ENCODE data around the gene CLCN5. TPM values are rescaled to one million over a fixed set of nuclear protein-coding genes. Genes with fewer than 3 reads are reported as not detected.

CLCN5 gene
- total RNA-seq, 6 donors from 2014 or later = 4.2 to 14.4 (median 10.2) TPM

- no peaks in the 10 kb centered on the region for H3K27me3 ChIP-seq
- ATAC-seq (ENCODE audit: low FRiP score in 2 of 2) = no peak
- WGBS, 2 donors = 85 to 90% methylated on average over 4 of the region's 4 CpGs
These were observed 171.2 kb downstream of the CLCN5 start for GRCh38 chrX:50093625-50094024.

GRCh38 chrX:50097071-50097470, 174.7 kb downstream of the CLCN5 start:
- no peaks in the 10 kb centered on the region for H3K4me1 ChIP-seq
- WGBS, 2 donors = 68 to 76% methylated on average over 4 of the region's 4 CpGs
- H3K27me3 ChIP-seq = no peaks in the 10 kb centered on the region
- H3K4me3 ChIP-seq = no peak overlapping the region
- H3K36me3 ChIP-seq = no peaks in the 10 kb centered on the region
- no peak overlapping the region for H3K27ac ChIP-seq
- DNase-seq (no peak), ATAC-seq (ENCODE audit: low FRiP score in 2 of 2) (no peak)
- TF ChIP-seq EP300 (IDR thresholded peaks at IDR 0.05) (no peak), POLR2A (IDR thresholded peaks at IDR 0.05) (no peak), POLR2AphosphoS5 (IDR thresholded peaks at IDR 0.05) (no peak)
- TF ChIP-seq, protein P1, sequence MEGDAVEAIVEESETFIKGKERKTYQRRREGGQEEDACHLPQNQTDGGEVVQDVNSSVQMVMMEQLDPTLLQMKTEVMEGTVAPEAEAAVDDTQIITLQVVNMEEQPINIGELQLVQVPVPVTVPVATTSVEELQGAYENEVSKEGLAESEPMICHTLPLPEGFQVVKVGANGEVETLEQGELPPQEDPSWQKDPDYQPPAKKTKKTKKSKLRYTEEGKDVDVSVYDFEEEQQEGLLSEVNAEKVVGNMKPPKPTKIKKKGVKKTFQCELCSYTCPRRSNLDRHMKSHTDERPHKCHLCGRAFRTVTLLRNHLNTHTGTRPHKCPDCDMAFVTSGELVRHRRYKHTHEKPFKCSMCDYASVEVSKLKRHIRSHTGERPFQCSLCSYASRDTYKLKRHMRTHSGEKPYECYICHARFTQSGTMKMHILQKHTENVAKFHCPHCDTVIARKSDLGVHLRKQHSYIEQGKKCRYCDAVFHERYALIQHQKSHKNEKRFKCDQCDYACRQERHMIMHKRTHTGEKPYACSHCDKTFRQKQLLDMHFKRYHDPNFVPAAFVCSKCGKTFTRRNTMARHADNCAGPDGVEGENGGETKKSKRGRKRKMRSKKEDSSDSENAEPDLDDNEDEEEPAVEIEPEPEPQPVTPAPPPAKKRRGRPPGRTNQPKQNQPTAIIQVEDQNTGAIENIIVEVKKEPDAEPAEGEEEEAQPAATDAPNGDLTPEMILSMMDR (IDR thresholded peaks at IDR 0.05) = no peak
- H3K9me3 ChIP-seq = no peaks in the 10 kb centered on the region

More at GRCh38 chrX:50093625-50094024, 171.2 kb downstream of the CLCN5 start:
- TF ChIP-seq, protein P1 (IDR thresholded peaks at IDR 0.05) = no peak
- TF ChIP-seq POLR2AphosphoS5 (IDR thresholded peaks at IDR 0.05) = no peak
- Histone ChIP-seq H3K4me3 (no peak overlapping the region), H3K27ac (no peak overlapping the region), H3K9me3 (no peaks in the 10 kb centered on the region), H3K36me3 (no peaks in the 10 kb centered on the region), H3K4me1 (no peaks in the 10 kb centered on the region)
- no peak for DNase-seq

DNA sequence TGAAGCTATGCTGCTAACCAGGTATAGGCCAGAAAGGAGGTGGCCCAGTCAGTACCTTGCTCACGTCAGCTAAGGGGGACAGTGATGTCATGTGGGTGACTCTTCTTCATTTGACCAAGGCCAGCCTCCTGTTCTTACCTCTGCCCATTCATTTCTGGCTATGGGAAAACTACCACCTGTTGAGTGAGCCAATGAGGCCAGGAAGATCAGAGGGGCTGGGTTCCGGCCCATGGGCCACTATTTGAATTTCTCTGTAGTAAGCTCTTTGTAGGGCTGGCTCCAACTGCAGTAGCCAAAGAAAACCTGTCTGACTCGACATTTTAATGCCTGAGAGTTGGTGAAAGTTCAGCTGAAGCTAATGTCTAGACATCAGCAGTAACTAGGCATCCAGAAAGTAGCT, 175.8 kb downstream of the CLCN5 start:
- 64 to 80% methylated on average over 2 to 3 of the region's 3 CpGs for WGBS, 2 donors
- ATAC-seq (ENCODE audit: low FRiP score in 2 of 2) (no peak), DNase-seq (no peak)
- Histone ChIP-seq H3K27me3 (no peaks in the 10 kb centered on the region), H3K4me3 (no peak overlapping the region), H3K4me1 (no peaks in the 10 kb centered on the region), H3K27ac (no peak overlapping the region), H3K36me3 (no peaks in the 10 kb centered on the region), H3K9me3 (no peaks in the 10 kb centered on the region)
- TF ChIP-seq POLR2AphosphoS5 (IDR thresholded peaks at IDR 0.05) = no peak
- TF ChIP-seq, protein P1 (IDR thresholded peaks at IDR 0.05) = no peak
- no peak for TF ChIP-seq EP300 (IDR thresholded peaks at IDR 0.05)
- no peak for TF ChIP-seq POLR2A (IDR thresholded peaks at IDR 0.05)

DNA sequence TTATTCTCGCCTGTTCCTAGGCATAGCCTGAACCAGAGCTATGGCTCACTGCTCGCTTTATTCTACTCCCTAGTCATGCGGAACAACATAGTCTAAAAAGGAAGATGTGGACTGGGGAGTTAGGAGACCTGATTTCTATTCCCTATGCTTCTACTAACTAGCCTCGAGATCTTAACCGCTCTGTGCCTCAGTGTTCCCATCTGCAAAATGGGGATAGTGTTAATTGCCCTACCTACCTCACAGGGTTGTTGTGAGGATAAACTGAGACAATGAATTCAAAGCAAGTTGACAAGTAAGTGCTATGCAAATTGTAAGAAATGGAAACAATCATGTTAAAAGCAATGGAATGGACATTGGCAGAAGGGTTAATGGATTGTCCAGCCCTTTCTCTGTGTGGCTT, 176.4 kb downstream of the CLCN5 start:
- no peak for ATAC-seq (ENCODE audit: low FRiP score in 2 of 2)
- no peak overlapping the region for H3K27ac ChIP-seq
- no peaks in the 10 kb centered on the region for H3K4me1 ChIP-seq
- H3K9me3 ChIP-seq = no peaks in the 10 kb centered on the region
- TF ChIP-seq, protein P1 (IDR thresholded peaks at IDR 0.05) = no peak
- TF ChIP-seq EP300 (IDR thresholded peaks at IDR 0.05) = no peak
- TF ChIP-seq POLR2A (IDR thresholded peaks at IDR 0.05) = no peak
- no peak for TF ChIP-seq POLR2AphosphoS5 (IDR thresholded peaks at IDR 0.05)
- no peak for DNase-seq
- no peaks in the 10 kb centered on the region for H3K27me3 ChIP-seq
- no peak overlapping the region for H3K4me3 ChIP-seq
- no peaks in the 10 kb centered on the region for H3K36me3 ChIP-seq
- WGBS, 2 donors = 85 to 98% methylated on average over 5 of the region's 5 CpGs

GRCh38 chrX:50099331-50099730, 176.9 kb downstream of the CLCN5 start:
- no peaks in the 10 kb centered on the region for H3K27me3 ChIP-seq
- 56% methylated on average over 4 of the region's 4 CpGs; no CpG with 5 or more reads in 1 of the 2 donors for WGBS, 2 donors
- DNase-seq = no peak

More at GRCh38 chrX:50099331-50099730, 176.9 kb downstream of the CLCN5 start:
- Histone ChIP-seq H3K4me3 (no peak overlapping the region), H3K27ac (no peak overlapping the region), H3K36me3 (no peaks in the 10 kb centered on the region), H3K9me3 (no peaks in the 10 kb centered on the region), H3K4me1 (no peaks in the 10 kb centered on the region)
- no peak for ATAC-seq (ENCODE audit: low FRiP score in 2 of 2)
- TF ChIP-seq EP300 (IDR thresholded peaks at IDR 0.05) (no peak), POLR2A (IDR thresholded peaks at IDR 0.05) (no peak), POLR2AphosphoS5 (IDR thresholded peaks at IDR 0.05) (no peak)
- TF ChIP-seq, protein P1 (IDR thresholded peaks at IDR 0.05) = no peak
